GM23338 (cell line): ENCODE data around the gene PANK1. TPM values are rescaled to one million over a fixed set of nuclear protein-coding genes. Genes with fewer than 3 reads are reported as not detected.

Experiments used
- ATAC-seq: fragments of 200-7000 bp; cut with Tn5 transposase; 3 replicates; pipeline ENCODE4 v1.9.1; 2020
- DNase-seq: peaks from one replicate; pipeline ENCODE4 v3.0.0-alpha.2; 2015; ENCODE audit warnings: low spot score
- H2AFZ ChIP-seq: fragments of 200-600 bp; sonication (generic); 2 replicates; pipeline ENCODE4 v1.8.0; 2016; ENCODE audit warnings: antibody characterized with exemption, mild to moderate bottlenecking, moderate library complexity
- H3F3A ChIP-seq: fragments of 200-600 bp; sonication (generic); replicated peaks from 2 replicates; pipeline ENCODE4 v1.8.0; 2017; ENCODE audit warnings: antibody characterized with exemption, mixed run types, low read depth
- H3K27ac ChIP-seq: fragments of 200-600 bp; sonication (generic); 2 replicates; pipeline ENCODE4 v1.6.1; 2016; ENCODE audit warnings: low read depth
- H3K27me3 ChIP-seq: fragments of 200-600 bp; sonication (generic); 2 replicates; pipeline ENCODE4 v1.8.0; 2016; ENCODE audit warnings: mild to moderate bottlenecking, mixed run types, moderate library complexity; ENCODE audit not compliant: insufficient read depth
- H3K36me3 ChIP-seq: fragments of 200-600 bp; sonication (generic); 2 replicates; pipeline ENCODE4 v1.8.0; 2016; ENCODE audit warnings: mild to moderate bottlenecking; ENCODE audit not compliant: insufficient read depth
- H3K4me1 ChIP-seq: fragments of 200-600 bp; sonication (generic); 2 replicates; pipeline ENCODE4 v1.8.0; 2016; ENCODE audit warnings: mild to moderate bottlenecking, moderate library complexity; ENCODE audit not compliant: insufficient read depth
- H3K4me2 ChIP-seq: fragments of 200-600 bp; sonication (generic); 2 replicates; pipeline ENCODE4 v1.7.1; 2017; ENCODE audit warnings: mixed run types
- H3K4me3 ChIP-seq: fragments of 200-600 bp; sonication (generic); 2 replicates; pipeline ENCODE4 v1.6.1; 2016; ENCODE audit warnings: mixed run types
- H3K79me2 ChIP-seq: fragments of 200-600 bp; sonication (generic); replicated peaks from 2 replicates; pipeline ENCODE4 v1.8.0; 2017; ENCODE audit warnings: mild to moderate bottlenecking; ENCODE audit not compliant: insufficient read depth
- H3K9me2 ChIP-seq: fragments of 200-600 bp; sonication (generic); 2 replicates; pipeline ENCODE4 v1.8.0; 2017; ENCODE audit not compliant: insufficient read depth
- H4K20me1 ChIP-seq: fragments of 200-600 bp; sonication (generic); replicated peaks from 2 replicates; pipeline ENCODE4 v1.8.0; 2017; ENCODE audit warnings: mild to moderate bottlenecking; ENCODE audit not compliant: insufficient read depth
- H3K27ac Mint-ChIP-seq: 2 replicates; pipeline ENCODE4 v1.8.0; 2020; ENCODE audit warnings: inconsistent platforms, mild to moderate bottlenecking, moderate library complexity, mixed read lengths
- H3K27me3 Mint-ChIP-seq: 3 replicates; pipeline ENCODE4 v1.8.0; 2022; ENCODE audit warnings: low read depth, mild to moderate bottlenecking, moderate library complexity, mixed read lengths, inconsistent platforms; ENCODE audit not compliant: insufficient read depth, poor library complexity
- H3K36me3 Mint-ChIP-seq: 3 replicates; pipeline ENCODE4 v1.8.0; 2021; ENCODE audit warnings: low read depth, mild to moderate bottlenecking, inconsistent platforms, moderate library complexity, mixed read lengths
- H3K4me1 Mint-ChIP-seq: 3 replicates; pipeline ENCODE4 v1.8.0; 2020; ENCODE audit warnings: mild to moderate bottlenecking, inconsistent platforms, mixed read lengths
- H3K4me3 Mint-ChIP-seq: 3 replicates; pipeline ENCODE4 v1.8.0; 2021; ENCODE audit warnings: moderate library complexity, mild to moderate bottlenecking, inconsistent platforms, mixed read lengths
- H3K9me3 Mint-ChIP-seq: 3 replicates; pipeline ENCODE4 v1.8.0; 2020; ENCODE audit warnings: moderate library complexity, mild to moderate bottlenecking, inconsistent platforms, mixed read lengths
- CREB1 ChIP-seq: fragments of 250-450 bp; sonication (Bioruptor Pico); IDR thresholded peaks from 2 replicates; pipeline ENCODE4 v1.5.0; 2020; ENCODE audit warnings: low read depth, mild to moderate bottlenecking, moderate library complexity
- EZH2phosphoT487 ChIP-seq: fragments of 200-600 bp; sonication (generic); IDR thresholded peaks from one replicate; pipeline ENCODE4 v1.8.1; 2018; ENCODE audit warnings: antibody characterized with exemption; ENCODE audit not compliant: unreplicated experiment
- JUNB ChIP-seq: IDR thresholded peaks from one replicate; pipeline ENCODE4 v1.6.1; 2016; ENCODE audit warnings: antibody characterized with exemption; ENCODE audit not compliant: unreplicated experiment
- NANOG ChIP-seq: IDR thresholded peaks from 2 replicates; pipeline ENCODE4 v1.6.1; 2016; ENCODE audit warnings: antibody characterized with exemption, borderline replicate concordance
- POLR2AphosphoS5 ChIP-seq: IDR thresholded peaks from 2 replicates; pipeline ENCODE4 v1.6.1; 2016; ENCODE audit warnings: antibody characterized with exemption, low read depth
- STAT1 ChIP-seq: IDR thresholded peaks from one replicate; pipeline ENCODE4 v1.6.1; 2016; ENCODE audit warnings: antibody characterized with exemption; ENCODE audit not compliant: unreplicated experiment
- ZNF114 ChIP-seq: fragments of 250-450 bp; sonication (Bioruptor Pico); IDR thresholded peaks from 2 replicates; pipeline ENCODE4 v1.5.0; 2020; ENCODE audit warnings: mild to moderate bottlenecking, moderate library complexity
- ZNF331 ChIP-seq: fragments of 250-450 bp; sonication (Bioruptor Pico); IDR thresholded peaks from 2 replicates; pipeline ENCODE4 v1.5.0; 2020; ENCODE audit warnings: low read depth, mild to moderate bottlenecking, moderate library complexity
- polyA plus RNA-seq: library from polyadenylated mRNA; unstranded; fragments of >200 nt; fragmentation: Nextera tagmentation; extraction: Ambion mirVana; gene quantifications from 2 replicates; pipeline ENCODE4 v1.2.1, GENCODE V29; 2016
- total RNA-seq: library from RNA; depleted of rRNA; stranded (reverse); fragments of >200 nt; shearing (Covaris generic); gene quantifications from 2 replicates; pipeline ENCODE4 v1.2.3, GENCODE V29; 2014
- TF ChIP-seq, protein P1 (sequence below): IDR thresholded peaks from 2 replicates; pipeline ENCODE4 v1.6.1; 2016; ENCODE audit warnings: antibody characterized with exemption
- TF ChIP-seq, protein P2 (sequence below): IDR thresholded peaks from one replicate; pipeline ENCODE4 v1.6.1; 2018; ENCODE audit warnings: antibody characterized with exemption; ENCODE audit not compliant: unreplicated experiment
- TF ChIP-seq, protein P3 (sequence below): fragments of 250-450 bp; sonication (Bioruptor Pico); IDR thresholded peaks from 2 replicates; pipeline ENCODE4 v1.5.0; 2020; ENCODE audit warnings: mild to moderate bottlenecking, moderate library complexity
- TF ChIP-seq, protein P4 (sequence below), 2 experiments: fragments of 200-600 bp in 1 of 2; sonication (generic) in 1 of 2; conservative IDR thresholded peaks; 2 replicates each; pipeline versions ENCODE4 v1.5.1 to v1.6.1; 2016 to 2017; ENCODE audit warnings: antibody characterized with exemption in 2 of 2, low read depth in 2 of 2, mild to moderate bottlenecking in 2 of 2, moderate library complexity in 1 of 2

The PANK1 gene
- total and polyA plus RNA-seq, 2 experiments from 2014 or later: 15.2 to 44.7 TPM

DNA sequence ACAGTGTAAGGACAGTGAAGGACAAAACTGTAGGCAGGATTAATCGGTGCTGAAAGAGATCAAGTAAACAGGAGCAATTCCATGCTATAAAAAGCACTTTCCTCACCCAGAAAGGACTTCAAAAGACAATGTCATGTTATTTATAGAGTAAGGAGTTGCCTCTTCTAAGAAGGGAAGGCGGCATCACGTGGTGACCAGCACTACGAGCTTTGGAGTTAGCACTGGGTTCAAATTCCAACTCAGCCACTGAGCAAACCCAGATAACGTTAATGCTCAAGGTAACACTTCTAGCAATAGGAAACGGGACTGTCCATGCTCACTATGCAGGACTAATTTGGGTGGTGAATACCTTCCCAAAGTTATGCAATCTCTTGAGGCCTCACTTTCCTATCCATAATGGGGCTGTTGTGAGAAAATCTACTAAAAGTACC lies 715 bp upstream of the PANK1 start (continued):
- TF ChIP-seq EZH2phosphoT487 (no peak), POLR2AphosphoS5 (no peak), STAT1 (no peak), JUNB (no peak), ZNF331 (CRISPR knock-in tag) (no peak), ZNF114 (CRISPR knock-in tag) (no peak)
- TF ChIP-seq, protein P1, sequence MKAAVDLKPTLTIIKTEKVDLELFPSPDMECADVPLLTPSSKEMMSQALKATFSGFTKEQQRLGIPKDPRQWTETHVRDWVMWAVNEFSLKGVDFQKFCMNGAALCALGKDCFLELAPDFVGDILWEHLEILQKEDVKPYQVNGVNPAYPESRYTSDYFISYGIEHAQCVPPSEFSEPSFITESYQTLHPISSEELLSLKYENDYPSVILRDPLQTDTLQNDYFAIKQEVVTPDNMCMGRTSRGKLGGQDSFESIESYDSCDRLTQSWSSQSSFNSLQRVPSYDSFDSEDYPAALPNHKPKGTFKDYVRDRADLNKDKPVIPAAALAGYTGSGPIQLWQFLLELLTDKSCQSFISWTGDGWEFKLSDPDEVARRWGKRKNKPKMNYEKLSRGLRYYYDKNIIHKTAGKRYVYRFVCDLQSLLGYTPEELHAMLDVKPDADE: no peak
- TF ChIP-seq, protein P2, sequence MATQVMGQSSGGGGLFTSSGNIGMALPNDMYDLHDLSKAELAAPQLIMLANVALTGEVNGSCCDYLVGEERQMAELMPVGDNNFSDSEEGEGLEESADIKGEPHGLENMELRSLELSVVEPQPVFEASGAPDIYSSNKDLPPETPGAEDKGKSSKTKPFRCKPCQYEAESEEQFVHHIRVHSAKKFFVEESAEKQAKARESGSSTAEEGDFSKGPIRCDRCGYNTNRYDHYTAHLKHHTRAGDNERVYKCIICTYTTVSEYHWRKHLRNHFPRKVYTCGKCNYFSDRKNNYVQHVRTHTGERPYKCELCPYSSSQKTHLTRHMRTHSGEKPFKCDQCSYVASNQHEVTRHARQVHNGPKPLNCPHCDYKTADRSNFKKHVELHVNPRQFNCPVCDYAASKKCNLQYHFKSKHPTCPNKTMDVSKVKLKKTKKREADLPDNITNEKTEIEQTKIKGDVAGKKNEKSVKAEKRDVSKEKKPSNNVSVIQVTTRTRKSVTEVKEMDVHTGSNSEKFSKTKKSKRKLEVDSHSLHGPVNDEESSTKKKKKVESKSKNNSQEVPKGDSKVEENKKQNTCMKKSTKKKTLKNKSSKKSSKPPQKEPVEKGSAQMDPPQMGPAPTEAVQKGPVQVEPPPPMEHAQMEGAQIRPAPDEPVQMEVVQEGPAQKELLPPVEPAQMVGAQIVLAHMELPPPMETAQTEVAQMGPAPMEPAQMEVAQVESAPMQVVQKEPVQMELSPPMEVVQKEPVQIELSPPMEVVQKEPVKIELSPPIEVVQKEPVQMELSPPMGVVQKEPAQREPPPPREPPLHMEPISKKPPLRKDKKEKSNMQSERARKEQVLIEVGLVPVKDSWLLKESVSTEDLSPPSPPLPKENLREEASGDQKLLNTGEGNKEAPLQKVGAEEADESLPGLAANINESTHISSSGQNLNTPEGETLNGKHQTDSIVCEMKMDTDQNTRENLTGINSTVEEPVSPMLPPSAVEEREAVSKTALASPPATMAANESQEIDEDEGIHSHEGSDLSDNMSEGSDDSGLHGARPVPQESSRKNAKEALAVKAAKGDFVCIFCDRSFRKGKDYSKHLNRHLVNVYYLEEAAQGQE: no peak

DNA sequence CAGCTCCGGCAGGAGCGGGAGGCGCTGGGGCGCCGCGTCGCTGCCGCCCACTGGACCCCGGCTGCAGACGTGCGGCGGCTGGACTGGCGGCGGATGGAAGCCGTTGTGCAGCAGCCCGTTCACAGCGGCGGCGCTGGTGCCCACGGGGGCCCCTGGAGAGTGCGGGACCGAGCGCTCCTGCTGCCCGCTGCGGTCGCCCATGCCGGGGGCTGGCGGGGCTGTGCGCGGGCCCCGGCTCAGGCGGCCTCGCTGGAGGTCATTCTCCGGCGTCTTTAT lies 413 bp downstream of the PANK1 start:
- H3K79me2 ChIP-seq: peaks cover 44% of the 10 kb centered on the region
- H3K27ac Mint-ChIP-seq: no peak overlapping the region
- H3K9me3 Mint-ChIP-seq: peaks cover 9% of the 10 kb centered on the region; the same call in 1 of the 3 replicates
- H3K27ac ChIP-seq: peak overlapping the region; percentile 81
- no peaks in the 10 kb centered on the region for H3K27me3 ChIP-seq
- DNase-seq (no peak), ATAC-seq (peak; percentile 22)
- H2AFZ ChIP-seq: no peak overlapping the region
- H3K4me2 ChIP-seq: peak overlapping the region; percentile 80
- no peaks in the 10 kb centered on the region for H3K9me2 ChIP-seq
- H3K4me1 Mint-ChIP-seq: peaks cover 50% of the 10 kb centered on the region
- peaks cover 17% of the 10 kb centered on the region; the same call in 1 of the 2 replicates for H4K20me1 ChIP-seq
- peaks cover 7% of the 10 kb centered on the region for H3K27me3 Mint-ChIP-seq
- peaks cover 6% of the 10 kb centered on the region for H3K36me3 Mint-ChIP-seq
- H3K36me3 ChIP-seq: no peaks in the 10 kb centered on the region
- H3K4me3 Mint-ChIP-seq: no peak overlapping the region; the same call in 2 of the 3 replicates
- H3K4me1 ChIP-seq: peaks cover 29% of the 10 kb centered on the region
- H3K4me3 ChIP-seq: peak overlapping the region; percentile 59
- no peaks in the 10 kb centered on the region for H3F3A ChIP-seq
- TF ChIP-seq CREB1 (CRISPR knock-in tag) (no peak), JUNB (no peak), EZH2phosphoT487 (no peak), NANOG (no peak), ZNF331 (CRISPR knock-in tag) (no peak), STAT1 (no peak), ZNF114 (CRISPR knock-in tag) (no peak)
- TF ChIP-seq, protein P3, sequence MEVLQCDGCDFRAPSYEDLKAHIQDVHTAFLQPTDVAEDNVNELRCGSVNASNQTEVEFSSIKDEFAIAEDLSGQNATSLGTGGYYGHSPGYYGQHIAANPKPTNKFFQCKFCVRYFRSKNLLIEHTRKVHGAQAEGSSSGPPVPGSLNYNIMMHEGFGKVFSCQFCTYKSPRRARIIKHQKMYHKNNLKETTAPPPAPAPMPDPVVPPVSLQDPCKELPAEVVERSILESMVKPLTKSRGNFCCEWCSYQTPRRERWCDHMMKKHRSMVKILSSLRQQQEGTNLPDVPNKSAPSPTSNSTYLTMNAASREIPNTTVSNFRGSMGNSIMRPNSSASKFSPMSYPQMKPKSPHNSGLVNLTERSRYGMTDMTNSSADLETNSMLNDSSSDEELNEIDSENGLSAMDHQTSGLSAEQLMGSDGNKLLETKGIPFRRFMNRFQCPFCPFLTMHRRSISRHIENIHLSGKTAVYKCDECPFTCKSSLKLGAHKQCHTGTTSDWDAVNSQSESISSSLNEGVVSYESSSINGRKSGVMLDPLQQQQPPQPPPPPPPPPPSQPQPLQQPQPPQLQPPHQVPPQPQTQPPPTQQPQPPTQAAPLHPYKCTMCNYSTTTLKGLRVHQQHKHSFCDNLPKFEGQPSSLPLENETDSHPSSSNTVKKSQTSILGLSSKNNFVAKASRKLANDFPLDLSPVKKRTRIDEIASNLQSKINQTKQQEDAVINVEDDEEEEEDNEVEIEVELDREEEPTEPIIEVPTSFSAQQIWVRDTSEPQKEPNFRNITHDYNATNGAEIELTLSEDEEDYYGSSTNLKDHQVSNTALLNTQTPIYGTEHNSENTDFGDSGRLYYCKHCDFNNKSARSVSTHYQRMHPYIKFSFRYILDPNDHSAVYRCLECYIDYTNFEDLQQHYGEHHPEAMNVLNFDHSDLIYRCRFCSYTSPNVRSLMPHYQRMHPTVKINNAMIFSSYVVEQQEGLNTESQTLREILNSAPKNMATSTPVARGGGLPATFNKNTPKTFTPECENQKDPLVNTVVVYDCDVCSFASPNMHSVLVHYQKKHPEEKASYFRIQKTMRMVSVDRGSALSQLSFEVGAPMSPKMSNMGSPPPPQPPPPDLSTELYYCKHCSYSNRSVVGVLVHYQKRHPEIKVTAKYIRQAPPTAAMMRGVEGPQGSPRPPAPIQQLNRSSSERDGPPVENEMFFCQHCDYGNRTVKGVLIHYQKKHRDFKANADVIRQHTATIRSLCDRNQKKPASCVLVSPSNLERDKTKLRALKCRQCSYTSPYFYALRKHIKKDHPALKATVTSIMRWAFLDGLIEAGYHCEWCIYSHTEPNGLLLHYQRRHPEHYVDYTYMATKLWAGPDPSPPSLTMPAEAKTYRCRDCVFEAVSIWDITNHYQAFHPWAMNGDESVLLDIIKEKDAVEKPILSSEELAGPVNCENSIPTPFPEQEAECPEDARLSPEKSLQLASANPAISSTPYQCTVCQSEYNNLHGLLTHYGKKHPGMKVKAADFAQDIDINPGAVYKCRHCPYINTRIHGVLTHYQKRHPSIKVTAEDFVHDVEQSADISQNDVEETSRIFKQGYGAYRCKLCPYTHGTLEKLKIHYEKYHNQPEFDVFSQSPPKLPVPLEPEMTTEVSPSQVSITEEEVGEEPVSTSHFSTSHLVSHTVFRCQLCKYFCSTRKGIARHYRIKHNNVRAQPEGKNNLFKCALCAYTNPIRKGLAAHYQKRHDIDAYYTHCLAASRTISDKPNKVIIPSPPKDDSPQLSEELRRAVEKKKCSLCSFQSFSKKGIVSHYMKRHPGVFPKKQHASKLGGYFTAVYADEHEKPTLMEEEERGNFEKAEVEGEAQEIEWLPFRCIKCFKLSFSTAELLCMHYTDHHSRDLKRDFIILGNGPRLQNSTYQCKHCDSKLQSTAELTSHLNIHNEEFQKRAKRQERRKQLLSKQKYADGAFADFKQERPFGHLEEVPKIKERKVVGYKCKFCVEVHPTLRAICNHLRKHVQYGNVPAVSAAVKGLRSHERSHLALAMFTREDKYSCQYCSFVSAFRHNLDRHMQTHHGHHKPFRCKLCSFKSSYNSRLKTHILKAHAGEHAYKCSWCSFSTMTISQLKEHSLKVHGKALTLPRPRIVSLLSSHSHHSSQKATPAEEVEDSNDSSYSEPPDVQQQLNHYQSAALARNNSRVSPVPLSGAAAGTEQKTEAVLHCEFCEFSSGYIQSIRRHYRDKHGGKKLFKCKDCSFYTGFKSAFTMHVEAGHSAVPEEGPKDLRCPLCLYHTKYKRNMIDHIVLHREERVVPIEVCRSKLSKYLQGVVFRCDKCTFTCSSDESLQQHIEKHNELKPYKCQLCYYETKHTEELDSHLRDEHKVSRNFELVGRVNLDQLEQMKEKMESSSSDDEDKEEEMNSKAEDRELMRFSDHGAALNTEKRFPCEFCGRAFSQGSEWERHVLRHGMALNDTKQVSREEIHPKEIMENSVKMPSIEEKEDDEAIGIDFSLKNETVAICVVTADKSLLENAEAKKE (CRISPR knock-in tag): no peak
- TF ChIP-seq, protein P4, sequence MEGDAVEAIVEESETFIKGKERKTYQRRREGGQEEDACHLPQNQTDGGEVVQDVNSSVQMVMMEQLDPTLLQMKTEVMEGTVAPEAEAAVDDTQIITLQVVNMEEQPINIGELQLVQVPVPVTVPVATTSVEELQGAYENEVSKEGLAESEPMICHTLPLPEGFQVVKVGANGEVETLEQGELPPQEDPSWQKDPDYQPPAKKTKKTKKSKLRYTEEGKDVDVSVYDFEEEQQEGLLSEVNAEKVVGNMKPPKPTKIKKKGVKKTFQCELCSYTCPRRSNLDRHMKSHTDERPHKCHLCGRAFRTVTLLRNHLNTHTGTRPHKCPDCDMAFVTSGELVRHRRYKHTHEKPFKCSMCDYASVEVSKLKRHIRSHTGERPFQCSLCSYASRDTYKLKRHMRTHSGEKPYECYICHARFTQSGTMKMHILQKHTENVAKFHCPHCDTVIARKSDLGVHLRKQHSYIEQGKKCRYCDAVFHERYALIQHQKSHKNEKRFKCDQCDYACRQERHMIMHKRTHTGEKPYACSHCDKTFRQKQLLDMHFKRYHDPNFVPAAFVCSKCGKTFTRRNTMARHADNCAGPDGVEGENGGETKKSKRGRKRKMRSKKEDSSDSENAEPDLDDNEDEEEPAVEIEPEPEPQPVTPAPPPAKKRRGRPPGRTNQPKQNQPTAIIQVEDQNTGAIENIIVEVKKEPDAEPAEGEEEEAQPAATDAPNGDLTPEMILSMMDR (conservative IDR thresholded peaks at IDR 0.05; ENCODE audit: low read depth in 2 of 2): no peak
